Activated CD4-positive, alpha-beta T cell treated with anti-CD3 and anti-CD28 coated beads for 48 hours (primary cell): ENCODE results near the gene ADCY4.

Experiments
- DNase-seq: peaks from one replicate; pipeline ENCODE4 v3.0.0-alpha.2; 2020

ADCY4 gene

DNA sequence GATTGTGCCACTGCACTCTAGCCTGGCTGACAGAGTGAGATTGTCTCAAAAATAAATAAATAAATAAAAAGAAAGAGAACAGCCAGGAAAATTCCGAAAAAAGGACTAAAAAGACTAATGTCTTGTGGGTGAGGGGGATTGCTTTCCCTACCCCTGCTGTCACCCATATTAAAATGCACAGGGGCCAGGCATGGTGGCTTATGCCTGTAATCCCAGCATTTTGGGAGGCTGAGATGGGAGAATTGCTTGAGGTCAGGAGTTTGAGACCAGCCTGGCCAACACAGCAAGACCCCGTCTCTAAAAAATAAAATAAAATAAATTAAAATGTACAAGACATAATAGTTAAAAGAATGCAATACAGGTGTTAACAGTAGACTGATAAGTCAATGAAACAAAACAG, 41.3 kb downstream of the ADCY4 start:
- no peak for DNase-seq

DNA sequence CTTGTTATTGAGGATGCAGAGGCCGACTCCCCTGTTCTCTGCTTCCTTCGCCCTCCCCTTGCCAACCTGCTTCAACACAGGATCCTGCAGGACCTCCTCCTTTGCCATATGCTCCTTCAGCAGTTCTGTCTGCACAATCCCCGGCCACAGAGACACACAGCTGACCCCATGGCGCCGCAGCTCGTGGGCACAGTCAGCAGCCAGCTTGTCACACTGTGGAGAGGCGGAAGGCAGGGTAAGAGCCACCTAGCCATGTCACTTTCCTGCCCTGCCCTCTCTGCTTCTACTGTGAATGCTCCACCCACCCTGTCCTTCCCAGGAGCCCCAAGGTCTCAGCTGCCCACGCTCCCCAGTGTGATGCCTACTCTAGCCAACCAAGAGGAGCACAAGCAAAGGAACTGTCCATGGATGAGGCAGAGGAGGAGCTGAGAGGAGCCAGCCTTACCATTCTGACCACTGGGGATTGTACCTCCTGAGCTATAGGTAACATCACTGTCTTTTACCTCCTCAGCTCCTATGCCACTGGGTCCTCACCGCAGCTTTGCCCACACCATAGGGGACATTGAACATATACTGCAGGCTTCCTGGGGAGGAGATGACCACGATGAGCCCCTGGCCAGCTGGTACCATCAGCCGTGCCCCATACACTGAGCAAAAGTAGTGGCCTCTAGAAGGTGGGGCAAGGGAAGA, 42.6 kb downstream of the ADCY4 start:
- DNase-seq: no peak

DNA sequence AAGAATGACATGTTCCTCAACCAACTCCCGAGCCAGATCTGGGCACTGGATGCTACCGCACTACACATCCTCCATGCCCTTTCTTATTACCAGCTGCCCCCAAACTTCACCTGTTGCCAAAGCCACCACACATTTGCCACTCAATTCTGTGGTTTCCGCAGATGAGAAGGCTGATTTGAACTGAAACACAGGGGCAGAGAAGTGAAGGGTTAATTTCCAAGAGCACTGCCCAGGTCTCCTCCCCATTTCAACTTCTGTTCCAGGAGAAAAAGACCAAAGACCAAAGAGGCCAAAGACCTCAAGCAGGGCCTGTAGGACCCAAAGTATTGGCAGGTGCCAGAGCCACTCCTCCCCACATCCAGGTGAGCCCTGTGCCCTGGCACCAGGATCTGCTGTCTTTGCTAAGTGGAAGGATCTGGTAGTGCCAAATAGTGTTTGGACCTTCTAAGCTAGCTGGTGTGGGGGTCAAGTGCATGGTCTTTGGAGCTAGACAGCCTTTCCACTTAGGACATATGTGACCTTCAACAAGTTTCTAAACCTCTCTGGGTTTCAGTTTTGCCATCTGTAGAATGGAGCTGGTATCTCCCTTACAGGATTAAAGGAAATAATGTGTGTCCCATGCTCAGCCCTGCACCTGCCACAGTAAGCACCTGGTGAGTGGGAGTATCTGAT, 43.3 kb downstream of the ADCY4 start:
- DNase-seq: no peak

DNA sequence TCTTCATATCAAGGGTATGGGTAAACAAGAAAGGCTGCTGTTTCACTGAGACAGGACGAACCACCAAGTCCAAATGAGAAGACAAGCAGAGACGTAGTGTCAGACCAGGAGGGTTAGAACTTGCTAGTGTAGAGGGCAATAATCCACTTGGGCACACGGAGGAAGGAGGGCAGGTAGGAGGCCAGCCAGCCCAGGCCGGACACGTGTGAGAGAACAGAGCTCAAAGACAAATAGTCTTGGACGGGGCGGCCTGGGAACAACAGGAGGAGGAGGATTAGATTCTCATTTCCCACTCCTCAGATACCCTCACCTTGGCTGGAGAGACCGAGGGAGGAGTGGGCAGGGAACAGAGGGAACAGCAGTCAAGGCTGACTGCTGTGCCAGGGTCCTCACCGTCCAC, 44.1 kb downstream of the ADCY4 start:
- no peak for DNase-seq

DNA sequence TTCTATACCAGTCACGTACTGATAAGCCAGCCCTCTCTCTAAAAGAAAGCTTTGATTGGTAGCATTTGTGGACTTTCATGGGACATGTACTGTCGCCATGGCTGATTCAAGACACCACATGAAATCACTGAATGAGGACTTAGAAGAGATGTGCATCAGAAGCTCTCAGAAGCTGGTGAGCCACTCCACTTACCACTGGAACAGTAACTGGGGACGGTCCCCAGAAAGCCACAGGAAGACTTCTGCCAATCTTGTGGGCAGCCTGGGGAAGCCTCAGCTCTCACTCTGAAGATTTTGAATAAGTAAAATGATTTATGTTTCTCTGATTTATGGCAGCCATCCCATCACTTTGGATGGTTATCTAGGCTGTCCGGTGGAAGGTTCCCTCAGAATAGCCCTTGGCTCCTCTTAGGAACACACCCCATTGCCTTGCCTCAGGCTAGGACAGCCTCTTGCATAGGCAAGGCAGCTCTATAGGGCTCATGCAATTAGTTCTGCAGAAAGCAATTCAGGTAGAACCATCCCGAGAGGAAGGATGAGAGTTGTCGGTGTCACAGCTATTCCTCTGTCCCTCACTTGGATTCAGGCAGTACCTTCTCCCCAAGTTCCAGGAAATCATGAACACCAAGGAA, 45.1 kb downstream of the ADCY4 start:
- DNase-seq: peak; percentile 84

DNA sequence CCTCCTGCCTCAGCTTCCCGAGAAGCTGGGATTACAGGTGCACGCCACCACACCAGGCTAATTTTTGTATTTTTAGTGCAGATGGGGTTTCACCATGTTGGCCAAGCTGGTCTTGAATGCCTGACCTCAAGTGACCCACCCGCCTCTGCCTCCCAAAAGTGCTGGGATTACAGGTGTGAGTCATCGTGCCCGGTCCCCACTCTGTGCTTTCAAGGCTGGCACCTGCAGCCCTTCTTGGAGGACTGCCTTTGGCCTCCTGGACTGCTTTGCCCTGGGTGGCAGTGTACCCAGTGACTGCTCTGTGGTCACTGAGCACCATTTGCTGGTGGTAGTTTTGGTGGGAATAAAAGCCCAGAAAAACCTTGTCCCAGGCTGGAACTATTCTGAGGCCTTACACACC, 47.9 kb downstream of the ADCY4 start:
- DNase-seq: no peak

DNA sequence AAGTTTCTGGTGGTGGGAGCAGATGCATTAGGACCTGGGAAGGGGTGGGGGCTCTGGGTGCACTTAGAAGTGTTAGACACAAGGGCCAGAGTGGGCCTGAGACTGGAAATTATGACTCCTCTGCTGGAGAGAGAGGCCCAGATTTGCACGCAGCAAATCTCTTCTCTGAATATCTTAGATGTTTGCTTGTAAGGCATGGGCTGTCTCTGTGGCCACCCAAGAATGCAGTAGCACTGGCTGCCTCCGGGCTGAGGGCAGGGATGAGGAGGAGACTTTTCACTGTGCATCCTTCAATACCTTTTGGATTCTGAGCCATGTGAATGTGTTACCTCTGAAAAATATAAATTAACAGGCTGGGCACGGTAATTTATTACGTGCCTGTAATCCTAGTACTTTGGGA, 49.5 kb downstream of the ADCY4 start:
- DNase-seq: no peak

DNA sequence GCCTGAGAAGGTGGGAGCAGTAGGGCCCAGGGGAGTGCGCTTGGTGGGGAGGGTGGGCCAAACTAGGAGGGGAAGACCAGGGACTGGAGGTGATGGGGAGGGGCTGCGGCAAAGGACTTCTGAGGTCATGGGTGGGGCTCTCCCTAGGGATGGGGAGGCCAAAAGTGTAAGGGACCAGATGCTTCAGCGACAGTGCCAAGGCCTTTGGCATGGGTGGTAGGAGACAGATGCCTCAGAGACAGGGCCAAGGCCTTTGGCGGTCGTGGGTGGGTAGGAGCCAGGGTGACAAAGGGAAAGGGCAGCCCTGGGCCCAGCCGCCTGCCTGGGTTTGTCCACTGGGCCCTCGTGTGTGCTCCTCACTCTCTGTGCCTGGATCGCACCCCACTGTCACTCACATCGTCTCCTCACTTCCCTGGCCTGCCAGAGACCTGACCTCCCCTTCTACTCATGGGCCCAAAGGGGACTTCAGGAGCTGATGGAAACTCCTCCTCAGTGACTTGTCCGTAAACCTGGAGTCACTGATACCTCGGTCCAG, 50.3 kb downstream of the ADCY4 start:
- no peak for DNase-seq

DNA sequence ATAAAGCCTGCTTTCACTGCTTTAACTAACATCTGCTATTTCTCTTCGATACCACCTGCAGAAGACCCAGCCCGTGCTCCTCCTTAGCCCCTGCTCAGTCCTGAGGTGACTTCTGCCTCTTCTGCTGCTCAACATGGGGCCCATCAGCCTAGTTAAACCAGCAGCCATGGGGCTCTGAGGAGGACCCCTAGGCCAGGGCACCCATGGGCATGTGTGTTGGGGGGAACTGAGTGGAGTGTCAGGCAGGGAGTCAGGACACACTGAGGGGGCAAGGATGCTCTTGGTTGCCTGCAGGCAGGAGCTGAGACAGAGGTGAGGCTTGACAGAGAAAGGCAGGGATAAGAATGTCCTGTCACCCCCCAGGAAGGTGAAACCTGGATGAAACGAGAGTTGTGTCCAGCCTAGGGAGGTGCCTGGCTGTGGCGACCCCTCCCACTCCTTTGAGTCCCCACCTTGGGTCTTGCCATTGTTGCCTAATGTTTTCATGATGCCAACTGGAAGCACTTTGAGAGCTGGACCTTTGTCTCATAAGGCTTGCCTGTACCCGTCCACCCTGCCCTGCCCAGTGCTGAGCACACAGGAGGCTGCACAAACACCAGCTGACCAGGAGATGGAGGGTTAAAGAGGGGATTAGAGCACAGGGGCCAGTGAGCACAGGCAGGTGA, 50.9 kb downstream of the ADCY4 start:
- DNase-seq: no peak

DNA sequence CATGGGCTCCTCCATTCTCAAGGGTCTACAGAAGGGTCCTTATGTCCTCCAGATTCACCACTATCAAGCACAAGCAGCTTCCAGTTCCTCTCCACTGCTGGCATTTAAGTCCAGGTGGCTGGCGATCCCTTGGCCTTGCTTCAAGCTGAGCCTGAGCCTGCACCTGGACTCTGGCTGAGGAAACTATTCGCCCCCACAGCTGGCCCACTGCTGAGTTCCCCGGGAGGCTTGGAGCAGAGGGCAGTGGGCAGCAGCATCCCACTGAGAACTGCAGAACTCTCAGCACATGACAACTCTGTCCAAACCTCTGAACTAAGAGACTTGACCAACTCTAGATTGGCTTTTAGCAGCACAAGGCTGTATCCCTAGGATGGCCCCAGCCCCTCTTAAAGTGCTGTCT, 52.1 kb downstream of the ADCY4 start:
- DNase-seq: no peak

DNA sequence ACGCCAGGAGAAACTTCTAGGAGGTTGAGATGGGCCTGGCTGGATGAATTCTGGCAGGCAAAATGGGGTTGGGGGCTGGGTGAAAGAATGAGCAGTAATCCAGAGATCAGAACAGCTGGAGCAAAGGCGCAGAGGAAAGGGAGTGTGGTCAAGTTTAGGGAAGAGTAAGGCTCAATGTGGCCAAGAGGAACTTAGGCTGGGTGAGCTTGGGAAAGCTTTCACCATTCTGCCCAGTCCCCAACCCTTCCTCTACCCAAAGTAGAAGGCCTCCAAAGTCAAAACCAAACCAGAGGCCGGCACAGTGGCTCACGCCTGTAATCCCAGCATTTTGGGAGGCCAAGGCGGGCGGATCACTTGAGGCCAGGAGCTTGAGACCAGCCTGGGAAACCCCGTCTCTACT, 53.2 kb downstream of the ADCY4 start:
- no peak for DNase-seq

DNA sequence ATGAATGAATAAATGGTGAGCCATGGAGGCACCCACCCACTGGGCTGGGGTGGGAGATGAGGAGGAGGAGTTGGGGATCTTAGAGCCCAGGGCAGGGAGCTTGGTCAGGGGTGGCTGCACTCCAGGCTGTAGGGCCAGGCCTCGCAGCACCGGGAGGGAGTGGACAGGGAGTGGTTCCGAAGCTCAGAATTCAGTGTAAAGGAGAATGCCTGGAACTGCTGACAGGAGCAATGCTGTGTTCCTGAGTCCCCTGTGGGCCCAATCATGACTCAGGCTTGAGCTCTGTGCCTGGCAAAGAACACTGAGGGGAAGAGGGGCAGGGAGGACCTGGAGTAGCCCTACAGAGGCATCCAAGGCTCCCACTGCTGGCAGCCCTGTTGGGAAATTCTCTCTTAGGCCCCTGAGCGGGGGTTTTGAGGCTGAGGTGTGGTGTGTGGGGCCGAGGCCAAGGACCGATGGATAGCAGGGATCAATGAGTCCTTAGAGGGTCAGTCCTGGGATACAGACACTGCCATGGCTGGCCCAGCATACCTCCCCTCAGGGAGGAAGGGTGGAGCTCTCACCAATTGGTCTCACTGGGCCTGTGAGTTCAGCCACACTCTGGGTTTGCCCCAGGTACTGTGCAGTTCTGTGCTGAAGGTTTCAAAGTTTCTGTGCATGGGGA, 53.9 kb downstream of the ADCY4 start:
- DNase-seq: no peak

DNA sequence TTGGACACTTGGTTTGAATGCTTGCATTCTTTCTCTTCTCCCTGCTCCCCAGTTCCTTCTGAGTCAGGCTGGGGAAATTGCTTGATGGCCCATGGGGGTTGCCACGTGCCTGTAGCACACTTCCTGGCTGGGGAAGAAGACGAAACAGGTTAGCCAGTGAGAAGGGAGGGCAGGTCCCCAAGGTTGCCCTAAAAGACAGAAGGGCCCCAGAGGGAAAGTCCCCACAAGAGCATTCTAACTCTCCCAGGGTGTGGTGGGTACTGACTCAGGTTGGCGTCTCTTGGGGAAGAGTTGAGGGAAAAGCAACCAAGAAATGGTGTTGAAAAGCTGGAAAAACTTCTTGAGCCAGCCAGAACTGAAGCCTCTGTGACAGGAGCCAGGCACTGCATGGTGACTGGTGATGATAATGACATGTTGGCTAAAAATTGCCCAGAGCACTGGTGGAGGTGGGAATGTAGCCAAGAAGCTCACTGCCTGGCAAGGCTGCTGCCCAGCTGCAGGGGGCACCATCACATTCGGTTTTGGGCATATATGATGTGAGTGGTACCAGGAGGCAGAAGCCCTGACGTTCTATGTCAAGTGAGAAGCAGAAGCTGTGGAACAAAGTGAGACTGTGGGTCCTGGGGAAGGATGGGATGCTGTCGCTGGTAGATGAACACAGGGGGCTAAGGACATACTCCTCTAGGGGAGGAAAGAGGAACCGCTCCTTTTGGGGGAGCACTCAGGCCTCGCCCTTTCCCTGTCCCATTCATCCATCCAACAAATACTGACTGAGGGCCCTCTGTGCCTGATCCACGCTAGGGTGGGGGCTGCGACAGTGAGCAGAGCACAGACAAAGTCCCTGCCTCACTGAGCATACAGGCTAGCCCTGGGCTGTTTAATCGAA, 55.3 kb downstream of the ADCY4 start:
- DNase-seq: peak; percentile 66

DNA sequence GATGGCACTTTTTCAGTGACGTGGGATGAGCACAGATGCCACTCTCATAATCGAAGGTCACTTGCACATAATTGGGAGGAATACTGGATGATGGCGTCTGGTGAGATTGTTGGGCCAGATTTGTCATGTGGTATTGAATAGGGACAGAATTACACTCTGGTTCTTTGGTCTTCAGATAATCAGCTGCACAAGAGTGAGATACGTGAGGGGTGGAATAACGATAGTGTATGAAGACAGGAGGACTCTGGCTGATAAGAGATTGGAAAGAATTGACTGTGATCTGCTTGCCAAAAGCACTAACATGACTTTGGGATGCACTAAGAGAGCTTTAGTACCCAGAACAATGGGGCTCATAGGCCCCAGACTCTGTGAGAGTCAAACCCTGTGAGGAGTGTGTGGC, 56.4 kb downstream of the ADCY4 start:
- DNase-seq: no peak

DNA sequence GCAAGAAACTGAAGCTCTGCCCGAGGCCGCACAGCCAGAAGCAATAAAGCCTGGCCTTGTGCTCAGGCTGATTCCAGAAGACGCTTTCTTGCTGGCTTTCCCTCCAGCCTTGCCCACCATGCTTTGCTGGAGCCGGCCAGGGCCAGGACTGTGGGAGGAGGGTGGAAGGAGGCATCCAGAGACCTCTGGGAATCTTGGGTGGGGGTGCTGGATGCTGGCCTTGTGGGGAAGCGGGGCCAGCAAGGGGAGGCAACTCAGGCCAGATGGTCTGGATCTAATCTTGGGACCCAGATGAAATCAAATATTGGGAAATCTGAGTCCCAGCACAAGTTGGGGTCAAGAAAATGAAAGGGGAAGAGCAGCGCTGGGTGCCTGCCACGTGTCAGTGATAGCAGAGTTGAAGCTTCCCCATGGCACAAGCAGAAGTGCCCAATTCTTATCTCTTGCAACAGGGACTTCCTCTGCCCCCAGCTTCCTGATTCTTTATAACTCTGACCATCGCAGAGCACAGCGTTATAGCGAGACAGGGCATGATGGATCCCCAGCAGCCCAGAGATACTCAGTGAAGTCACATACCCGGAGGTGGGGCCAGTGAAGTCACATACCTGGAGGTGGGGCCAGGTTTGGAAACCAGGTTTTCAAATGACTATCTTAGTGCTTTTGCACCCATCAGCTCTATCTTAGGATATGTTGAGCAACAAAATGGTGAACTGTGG, 57.1 kb downstream of the ADCY4 start:
- DNase-seq: peak; percentile 60

DNA sequence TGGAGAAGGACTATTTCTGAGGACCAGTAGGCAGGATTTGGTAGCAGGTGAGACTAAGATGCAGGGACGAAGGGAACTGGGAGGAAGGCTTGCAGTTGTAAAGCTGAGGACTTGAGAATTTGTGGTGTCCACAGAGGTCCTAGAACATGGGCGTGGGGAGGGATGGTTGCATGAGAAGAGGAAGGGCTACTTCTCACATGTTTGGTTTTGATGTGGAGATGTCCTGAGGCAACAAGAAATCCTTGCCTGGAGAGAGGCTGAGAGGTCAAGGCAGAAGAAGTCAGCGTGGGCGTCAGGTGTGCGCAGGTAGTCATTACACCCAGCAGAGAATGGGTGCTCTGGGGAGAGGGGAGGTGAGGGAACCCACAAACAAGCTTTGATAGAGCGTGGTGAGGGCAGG, 57.8 kb downstream of the ADCY4 start:
- no peak for DNase-seq

DNA sequence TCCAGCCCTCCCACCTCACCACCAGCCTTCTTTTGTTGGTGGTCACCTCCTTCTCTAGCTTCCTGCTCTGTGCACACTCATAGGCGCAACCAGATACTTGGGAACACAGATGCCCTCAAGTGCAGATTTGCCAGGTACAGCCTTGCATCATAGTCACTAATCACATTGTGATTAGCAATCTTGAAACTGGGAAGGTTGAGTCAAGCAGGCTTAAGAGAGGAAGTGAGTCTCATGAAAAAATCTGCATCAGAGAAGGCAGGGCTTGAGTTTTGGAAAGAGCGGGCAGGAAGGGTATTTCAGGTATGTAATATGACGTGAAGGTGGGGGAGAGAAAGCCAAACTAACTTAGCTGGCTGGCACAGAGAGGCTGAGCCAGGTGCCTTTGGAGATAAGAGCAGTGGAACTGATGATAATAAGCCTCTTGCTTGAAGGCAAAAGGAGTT, 60.7 kb downstream of the ADCY4 start:
- peak; percentile 66 for DNase-seq

DNA sequence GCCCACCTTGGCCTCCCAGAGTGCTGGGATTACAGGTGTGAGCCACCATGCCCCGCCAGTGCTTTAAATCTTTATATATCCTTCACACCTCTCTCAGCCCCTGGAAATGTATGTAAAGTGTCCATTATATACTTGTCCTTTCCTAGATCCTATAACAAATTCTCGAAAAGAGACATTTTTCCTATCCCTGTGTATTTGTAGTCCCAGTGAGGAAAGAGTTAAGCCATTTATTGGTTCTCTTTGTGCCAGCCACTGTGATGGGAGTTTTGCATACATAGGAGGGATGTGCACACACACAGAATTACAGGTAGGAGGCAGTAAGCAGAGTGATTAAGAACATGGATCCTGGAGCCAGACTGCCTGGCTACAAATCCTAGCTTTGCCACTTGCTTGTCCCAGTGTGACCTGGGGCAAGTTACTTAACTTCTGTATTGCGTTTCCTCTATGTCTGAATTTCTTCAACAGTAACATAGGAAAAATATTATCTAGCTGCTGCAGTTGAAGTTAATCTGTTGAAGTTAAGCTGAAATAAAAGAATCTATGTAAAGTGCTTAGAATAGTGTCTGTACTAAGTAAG, 61.4 kb downstream of the ADCY4 start:
- no peak for DNase-seq

DNA sequence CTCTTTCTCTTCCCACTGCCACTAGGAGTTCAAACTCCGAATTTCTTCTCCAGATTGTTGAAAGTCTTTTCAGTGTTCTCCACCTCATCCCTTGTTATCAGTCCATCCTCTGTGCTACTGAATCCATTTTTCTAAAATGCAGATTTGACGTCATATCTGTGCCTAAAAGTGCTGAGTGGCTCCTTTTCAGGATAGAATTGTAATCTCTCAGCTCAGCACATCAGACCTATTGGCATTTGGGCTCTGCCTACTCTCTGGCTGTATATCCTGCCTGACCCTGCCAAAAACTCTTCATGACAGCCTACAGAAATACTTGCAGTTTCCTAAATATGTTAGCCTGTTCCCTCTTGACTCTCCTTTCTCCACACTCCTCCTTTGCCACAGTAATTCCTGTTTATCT, 62.4 kb downstream of the ADCY4 start:
- no peak for DNase-seq

DNA sequence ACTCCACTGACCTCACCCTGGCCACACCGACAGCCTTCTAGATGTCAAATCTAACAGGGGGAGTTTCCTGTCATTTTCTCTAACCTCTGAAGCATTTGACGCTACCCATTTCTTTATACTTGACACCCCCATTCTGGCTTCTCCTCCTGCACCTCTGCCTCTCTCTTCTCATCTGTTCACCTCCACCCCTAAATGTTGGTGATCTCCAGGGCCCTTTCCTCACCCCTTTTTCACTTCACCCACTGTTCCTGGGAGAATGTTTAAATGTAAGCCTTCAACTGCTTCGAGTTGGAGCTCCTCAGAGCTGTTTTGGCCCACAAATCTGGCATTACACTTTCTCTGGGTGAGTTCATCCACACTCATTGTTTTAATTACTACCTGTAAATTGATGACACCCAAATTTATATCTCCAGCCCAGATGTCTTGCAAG, 63.0 kb downstream of the ADCY4 start:
- DNase-seq: no peak
